Vagina (tissue), 2 donors: ENCODE results near the gene GLP1R.

ENCODE experiments used
- CTCF ChIP-seq, 3 experiments: fragments of 450-650 bp in 2 of 3; fragments of 200-600 bp in 1 of 3; sonication (generic) in 1 of 3; IDR thresholded peaks; one replicate each; pipeline ENCODE4 v1.5.1; 2017 to 2019; ENCODE audit warnings: antibody characterized with exemption in 3 of 3, mild to moderate bottlenecking in 2 of 3, moderate library complexity in 2 of 3
- POLR2A ChIP-seq, 2 donors: fragments of 450-650 bp; IDR thresholded peaks; one replicate each; pipeline ENCODE4 v1.6.1; 2017; ENCODE audit warnings: antibody characterized with exemption in 2 of 2, mild to moderate bottlenecking in 2 of 2, moderate library complexity in 2 of 2

- TF ChIP-seq CTCF (IDR thresholded peaks at IDR 0.05) (no peak), POLR2A (IDR thresholded peaks at IDR 0.05) (no peak)
These were observed 34.7 kb downstream of the GLP1R start for GRCh38 chr6:39083231-39083634.
